ENCODE measurements around the gene NEDD8.

DNA sequence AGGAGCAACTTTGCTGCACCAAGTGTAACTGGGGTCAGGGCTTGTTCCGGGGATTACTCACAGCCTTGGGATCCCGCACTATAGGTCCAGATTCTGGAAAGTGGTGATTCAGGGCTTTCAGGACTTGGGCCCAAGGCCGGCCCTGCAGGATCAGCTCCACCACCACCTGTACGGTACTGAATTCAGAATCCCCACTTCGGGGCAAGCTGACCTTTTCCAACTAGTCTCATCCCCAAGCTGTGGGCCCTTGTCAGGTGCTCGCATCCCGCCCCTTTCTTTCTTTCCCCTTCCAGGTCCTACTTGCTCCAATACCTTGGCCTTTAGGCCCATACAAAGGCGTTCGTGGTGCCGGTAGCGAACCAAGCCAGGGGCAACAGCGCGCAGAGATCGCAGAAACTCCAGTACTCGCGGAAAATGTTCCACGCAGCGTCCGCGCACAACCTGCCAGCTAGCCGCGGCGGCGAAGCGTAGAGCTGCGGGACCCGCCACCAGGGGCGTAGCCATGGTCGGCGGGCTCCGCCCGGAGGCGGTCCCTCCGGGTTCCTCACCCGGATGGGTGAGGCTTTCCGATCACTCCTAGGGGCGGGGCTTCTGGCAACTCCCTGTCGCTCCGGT lies 9.8 kb upstream of the NEDD8 start:
- TF ChIP-seq, protein P1, sequence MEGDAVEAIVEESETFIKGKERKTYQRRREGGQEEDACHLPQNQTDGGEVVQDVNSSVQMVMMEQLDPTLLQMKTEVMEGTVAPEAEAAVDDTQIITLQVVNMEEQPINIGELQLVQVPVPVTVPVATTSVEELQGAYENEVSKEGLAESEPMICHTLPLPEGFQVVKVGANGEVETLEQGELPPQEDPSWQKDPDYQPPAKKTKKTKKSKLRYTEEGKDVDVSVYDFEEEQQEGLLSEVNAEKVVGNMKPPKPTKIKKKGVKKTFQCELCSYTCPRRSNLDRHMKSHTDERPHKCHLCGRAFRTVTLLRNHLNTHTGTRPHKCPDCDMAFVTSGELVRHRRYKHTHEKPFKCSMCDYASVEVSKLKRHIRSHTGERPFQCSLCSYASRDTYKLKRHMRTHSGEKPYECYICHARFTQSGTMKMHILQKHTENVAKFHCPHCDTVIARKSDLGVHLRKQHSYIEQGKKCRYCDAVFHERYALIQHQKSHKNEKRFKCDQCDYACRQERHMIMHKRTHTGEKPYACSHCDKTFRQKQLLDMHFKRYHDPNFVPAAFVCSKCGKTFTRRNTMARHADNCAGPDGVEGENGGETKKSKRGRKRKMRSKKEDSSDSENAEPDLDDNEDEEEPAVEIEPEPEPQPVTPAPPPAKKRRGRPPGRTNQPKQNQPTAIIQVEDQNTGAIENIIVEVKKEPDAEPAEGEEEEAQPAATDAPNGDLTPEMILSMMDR (IDR thresholded peaks at IDR 0.05) = peak; percentile 58 to 66 (median 65)
- no peak for TF ChIP-seq POLR2A (IDR thresholded peaks at IDR 0.05)

Data from testis (tissue), 2 donors.